ENCODE results near the gene AUTS2.

Gene AUTS2

DNA sequence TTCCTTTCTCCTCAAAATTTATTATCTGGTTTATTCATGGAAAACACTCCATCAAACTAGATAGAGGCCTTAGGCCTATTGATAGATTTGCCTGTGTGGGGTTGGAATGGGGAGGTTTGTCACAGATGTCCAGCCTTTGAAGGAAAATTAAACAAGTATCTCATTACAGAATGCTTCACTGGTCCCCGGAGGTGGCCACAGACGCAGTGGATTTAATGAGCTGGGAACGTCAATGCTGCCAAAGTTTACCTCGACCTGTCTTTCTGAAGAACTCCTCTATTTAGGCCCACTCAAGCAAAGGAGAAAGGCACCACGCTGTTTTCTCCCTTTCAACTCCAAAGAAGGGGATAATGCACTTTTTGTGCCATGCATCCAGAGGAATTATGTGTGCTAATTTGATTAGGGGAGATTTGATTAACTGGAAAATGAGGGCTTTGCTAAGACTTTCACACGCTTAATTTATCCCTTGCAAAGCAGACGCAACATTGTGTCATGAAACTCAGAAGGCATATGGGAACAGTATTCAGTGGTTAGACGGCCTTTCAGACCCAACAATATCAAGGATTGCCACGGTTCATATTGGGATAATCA is 974.9 kb downstream of the AUTS2 start:
- no peak for DNase-seq (ENCODE audit: low read depth, low spot score)

DNA sequence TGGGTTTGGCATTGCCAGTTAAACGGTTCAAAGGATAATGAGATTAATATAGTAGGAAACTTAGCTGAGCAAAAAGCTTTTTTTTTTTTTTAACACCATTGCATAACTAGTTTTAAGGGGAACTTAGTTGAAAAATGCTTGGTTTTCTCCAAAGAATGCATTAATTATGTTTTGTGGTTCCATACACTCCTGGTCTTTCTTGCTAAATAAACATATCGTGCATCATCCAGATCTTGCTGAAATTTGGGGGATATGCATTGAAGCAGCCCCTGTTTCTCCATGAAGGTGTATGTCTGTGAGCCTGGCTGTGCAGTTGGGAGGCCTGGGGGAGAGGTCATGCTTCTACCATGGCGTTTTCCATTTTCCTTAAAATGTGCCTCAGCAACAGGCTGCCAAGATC is 975.4 kb downstream of the AUTS2 start:
- DNase-seq (ENCODE audit: low read depth, low spot score): no peak

DNA sequence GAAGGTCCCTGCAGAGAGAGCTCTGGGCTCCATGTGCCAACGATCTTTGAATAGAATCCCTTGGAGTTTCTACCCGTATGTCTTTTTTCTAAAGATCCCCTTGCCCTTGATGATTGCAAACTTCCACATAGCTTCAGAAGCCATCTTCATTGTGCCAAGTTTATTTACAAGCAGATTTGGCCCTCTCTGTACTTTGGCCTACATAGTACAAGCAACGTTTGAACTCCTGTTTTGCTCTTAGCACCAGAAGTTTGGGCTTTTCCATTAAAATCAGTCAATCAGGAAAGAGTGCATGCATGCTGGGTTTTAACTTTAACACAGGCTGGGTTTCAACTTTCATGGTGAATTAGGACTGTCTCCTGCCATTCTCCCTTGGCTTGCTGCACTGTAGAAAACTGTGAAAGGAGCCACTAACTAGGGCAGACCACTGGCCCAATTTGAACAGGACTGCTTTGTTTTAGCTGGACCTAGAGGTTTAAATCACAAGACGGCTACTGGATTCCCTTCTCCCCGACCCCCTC is 976.1 kb downstream of the AUTS2 start:
- no peak for DNase-seq (ENCODE audit: low read depth, low spot score)

DNA sequence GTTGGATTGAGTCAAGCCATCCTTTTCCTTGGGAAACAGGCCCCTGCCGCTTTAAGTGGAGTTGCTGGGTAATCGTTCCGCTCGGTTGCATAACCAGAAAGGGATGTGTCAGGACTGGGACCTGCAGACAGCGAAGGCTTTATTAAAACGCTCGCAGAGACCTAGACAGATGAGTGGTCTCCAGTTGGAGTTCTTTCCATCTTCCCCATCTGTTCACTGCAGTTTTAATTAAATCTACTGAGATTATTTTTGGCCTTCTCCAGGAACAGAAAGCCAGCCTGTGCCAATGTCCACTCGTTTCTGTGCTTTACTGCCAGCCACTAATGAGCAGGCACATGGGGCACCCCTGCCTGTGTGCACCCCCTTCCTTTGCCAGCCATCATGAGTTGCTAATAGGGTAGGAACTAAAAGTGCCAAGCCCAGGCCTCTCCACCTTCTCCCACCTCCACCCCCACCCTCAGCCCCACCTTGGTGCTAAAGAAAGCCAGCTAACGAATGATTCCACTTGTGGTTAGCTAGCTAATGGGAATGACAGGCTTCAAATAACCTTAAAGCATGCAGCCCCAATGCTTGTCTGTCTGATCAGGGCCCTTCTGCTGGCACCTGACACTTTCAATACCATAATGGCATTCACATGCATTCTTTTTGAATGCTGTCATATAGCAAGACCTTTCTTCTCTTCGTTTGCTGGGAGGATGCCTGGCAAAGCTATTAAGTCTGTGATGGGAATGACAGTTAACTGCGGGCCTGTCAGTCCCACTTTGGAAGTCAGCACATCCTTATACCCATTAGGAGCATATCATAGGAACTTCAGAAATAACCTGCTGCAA is 976.9 kb downstream of the AUTS2 start:
- DNase-seq (ENCODE audit: low read depth, low spot score): no peak

DNA sequence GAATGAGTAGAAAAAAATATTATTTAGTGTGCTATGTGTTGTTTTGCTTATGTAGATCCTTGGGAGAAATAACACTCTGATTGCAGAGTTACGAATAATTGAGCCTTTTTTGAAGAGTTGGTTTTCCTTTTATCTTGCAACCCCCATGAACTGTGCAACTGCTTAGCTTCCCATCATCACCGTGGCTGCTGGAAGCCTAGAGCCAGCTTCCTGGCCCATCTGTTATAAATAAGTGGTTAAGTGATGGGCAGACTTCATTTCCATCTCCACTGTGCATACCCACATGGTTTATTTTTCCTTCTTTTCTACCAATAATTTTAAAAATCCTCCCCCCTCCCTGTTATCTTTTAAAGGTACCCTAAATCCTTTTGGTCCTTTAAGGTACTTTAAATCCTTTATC is 978.8 kb downstream of the AUTS2 start:
- DNase-seq (ENCODE audit: low read depth, low spot score): no peak

DNA sequence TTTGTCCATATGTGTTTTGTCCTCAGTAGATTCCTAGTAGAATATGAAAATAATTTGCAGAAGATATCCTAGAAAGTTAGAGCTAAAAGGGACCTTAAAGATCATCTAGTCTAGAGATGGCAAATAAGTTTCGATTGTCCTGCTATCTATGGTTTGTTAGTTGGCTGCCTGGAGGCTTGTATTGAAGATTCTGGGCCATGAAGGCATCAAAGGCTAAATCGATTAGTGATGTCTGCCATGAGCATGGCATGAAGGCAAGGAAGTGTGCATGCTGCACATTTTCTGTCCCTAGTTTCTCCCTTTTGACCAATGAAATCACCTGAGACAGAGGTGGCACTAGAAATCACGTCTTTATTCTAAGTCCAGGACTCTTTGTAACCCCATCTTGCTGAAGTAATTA is 979.9 kb downstream of the AUTS2 start:
- DNase-seq (ENCODE audit: low read depth, low spot score): no peak

DNA sequence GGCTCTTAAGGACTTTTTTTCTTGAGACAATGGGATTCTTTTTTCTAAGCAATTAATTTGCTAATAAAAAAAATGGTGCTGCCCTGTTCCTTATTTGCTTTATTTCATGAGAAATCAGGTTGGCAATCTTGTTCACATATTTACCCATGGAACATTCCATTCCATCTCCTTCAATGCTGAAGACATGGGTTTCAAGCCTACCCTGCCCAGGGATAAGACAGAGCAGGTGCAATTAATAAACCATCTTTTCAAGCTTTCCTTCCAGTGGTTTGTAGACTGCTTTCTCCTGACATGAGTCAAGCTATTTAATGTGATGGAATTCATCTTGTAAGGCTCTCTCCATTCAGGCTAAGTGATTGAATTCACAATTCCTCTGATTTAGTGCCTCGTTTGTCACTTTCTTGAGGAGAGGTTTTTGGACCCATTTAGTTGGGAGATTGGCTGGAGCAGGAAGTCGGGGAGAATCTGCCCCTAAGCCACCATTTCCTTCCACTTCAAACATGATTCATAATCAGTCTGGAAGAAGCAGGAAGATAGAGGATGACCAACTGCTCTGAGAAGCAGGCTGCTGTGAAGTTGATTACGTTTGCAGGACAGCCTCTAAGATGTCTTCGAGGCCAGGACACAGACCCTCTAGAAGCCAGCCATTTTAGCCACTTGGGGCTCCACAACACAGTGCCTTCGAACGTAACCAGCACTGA is 981.3 kb downstream of the AUTS2 start:
- no peak for DNase-seq (ENCODE audit: low read depth, low spot score)

DNA sequence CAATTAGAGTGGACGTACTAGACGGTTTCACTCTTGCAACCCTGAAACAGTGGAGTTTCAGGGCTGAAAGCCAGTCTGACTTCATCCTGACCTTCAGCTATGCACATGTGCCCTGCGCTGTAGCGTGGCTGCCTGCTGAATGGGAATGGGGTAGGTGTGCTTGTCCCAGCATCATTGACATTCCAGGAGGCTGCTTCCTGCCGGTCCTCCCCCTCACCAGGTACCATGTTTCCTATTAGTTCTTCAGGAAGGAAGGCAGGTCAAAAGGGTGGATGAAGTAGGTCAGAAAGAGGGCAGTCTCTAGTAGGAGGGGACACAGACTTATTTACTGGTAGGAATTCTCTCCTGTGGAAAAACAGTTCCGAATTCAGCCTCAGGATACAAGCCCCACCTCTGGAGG is 981.9 kb downstream of the AUTS2 start:
- DNase-seq (ENCODE audit: low read depth, low spot score): no peak

DNA sequence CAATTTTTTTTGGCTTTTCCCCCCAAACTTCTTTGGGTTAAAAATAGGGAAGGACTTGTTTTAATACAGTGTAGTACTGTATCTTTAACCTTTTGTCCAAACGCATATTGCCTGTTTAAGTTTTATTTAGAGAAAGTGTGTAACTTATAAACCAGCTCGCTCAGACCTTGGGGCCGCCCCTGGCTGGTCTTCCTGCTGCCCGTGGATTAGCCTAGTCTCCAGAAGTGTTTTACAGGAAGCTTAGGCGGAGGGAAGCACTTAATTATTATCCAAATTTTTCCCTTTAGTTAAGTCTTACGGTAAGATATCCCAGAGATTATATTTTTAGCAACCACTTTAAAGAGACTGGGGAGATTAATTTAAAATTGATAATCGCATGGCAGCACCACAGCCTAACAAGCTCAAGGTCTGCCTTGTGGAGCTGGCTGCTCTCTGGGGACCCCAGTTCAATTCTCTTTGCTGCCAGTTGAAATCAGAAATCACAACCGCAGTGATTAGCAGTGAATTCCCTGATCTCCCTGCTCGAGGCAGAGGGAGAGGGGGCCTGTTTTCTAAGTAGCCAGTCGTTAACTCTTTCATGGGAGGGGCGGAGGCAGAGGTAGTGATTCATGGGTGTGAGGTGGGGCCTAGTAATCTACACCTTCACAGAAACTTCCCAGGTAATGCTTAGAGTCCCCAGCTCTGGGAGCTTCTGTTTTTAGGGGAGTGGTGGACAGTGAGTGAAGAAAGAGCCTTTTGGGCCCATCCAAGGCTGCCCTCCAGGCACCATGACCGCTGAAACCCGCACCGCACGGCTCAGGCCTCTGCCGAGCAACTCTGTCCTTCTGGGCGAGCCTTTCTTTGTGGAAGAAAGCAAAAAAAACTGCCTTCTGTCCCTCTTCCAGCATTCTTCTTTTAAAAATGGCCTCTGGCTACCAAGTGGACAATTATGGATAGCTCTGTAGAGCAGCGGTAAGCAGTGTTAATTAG is 984.9 kb downstream of the AUTS2 start:
- DNase-seq (ENCODE audit: low read depth, low spot score): peak; percentile 50

DNA sequence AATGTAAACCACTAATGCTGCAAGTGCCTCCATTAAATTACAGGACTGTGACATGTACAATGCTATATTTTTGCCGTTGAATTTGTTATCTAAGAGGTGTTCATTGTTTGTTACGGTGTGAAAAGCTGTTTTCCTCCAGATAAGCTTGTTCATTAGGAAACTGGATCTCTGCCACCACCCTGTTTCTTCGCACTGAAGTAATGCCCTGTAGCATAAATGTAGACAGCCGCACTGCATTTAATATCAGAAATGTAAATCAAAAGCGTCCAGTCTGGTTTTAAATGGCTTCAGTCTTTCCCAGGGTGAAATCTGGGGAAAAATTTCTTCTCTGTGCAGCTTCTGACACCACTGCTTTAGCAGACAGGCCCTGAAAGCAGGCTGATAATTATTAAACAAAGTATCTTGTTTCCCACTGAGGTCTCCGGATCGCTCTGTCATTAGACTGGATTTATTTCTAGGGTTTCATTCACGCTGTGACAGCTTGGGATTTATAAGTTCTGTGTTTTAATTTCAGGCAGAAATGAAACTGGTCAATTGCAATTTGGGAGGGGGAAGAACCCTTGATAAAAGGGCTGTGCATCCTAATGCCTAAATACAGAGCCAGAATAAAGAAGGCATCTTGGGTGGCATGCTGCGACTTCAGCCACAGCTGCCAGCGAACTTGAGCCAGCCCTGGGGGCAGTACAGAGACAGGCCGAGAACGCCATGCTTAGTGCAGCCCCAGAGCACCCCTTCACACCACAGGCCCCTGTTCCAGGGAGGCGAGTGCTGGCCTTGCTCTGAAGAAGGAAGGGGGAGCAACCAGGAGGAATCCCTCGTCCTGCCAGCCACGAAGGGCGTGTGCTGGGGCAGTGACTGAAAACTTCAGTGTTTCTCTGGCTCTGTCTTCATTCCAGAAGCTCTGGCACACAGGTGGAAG is 985.9 kb downstream of the AUTS2 start:
- DNase-seq (ENCODE audit: low read depth, low spot score): no peak

DNA sequence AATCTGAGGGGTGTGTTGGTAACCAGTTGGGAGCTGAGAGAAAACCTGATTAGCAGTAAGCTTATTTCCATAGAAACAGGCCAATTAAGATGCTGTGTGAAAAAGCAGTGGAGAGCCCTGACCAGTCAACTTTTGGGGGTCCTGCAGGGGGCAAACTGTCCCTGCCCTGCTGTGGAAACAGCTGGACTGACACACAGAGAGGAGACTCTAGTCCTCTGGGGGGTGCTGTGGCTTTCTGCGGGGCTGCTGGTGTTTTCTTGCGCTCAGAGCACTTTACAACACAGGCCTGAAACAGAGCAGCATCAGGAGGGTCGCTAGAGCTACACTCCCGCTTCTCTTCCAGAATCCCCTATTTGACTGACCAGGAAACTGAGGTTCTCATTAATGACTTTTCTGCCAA is 986.8 kb downstream of the AUTS2 start:
- DNase-seq (ENCODE audit: low read depth, low spot score): no peak

DNA sequence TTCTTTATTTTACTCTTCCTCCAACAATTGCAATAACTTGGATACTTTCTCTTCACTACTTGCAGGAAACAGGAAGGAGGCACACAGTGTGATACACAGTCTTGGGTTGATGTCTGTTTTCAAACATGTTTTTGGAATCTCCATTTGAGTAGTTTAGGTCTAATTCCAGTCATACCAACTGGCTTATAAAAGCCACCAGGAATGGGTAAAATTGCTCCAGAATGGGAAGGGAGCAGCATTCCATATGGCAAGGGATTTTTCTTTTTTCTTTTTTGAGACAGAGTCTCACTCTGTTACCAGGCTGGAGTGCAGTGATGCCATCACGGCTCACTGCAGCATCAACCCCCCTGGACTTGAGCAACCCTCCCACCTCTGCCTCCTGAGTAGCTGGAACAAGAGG is 988.5 kb downstream of the AUTS2 start:
- no peak for DNase-seq (ENCODE audit: low read depth, low spot score)

DNA sequence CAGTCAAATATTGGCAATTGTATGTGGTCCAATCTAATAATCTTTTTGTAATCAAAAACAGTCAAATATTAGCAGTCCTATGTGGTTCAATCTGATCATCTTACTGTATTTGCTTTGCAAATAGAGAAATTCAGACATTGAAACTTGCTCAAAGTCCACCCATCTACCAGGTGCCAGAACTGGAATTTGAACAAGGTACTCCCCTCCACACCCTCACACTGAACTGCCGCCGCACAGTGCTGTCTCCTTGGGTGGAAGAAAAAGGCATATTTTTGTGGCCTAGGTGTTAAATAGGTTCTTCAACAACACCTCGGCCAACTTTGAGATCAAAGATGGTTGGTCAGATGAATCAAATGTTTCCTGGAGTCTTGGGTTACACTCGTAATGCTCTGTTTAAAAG is 989.5 kb downstream of the AUTS2 start:
- no peak for DNase-seq (ENCODE audit: low read depth, low spot score)

DNA sequence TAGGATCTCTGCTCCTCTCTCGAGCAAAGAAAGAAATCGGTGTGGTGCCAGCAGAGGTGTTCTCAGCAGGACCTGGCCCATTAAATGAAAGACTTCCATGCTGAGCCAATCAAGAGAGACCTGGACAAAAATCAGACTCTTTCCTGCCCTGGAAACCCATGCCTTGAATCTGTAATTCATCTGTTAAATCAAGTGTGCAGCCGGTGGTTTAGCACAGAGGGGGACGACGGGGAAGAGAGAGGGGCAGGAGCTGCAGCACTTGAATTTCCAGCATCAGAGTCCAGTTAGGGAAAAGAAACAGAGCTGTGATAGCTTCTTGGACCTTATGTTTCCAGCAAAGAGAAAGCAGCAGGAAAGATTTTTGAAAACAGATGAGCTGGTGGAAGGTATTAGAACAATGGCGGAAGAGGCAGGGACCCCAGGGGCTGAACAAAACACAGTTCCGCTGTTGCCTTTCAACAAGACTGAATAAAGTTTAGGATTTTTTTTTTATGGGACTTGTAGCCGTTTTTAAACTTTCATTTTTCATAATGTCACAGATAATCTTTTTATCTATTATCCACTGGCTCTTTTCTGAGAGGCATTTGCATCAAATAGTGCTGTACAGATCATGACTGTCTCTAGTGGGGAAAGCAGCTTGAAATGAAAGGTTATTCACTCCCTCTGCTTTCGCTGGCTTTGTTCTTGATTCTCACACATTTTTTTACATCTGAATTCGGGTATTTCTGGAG is 990.1 kb downstream of the AUTS2 start:
- DNase-seq (ENCODE audit: low read depth, low spot score): no peak

DNA sequence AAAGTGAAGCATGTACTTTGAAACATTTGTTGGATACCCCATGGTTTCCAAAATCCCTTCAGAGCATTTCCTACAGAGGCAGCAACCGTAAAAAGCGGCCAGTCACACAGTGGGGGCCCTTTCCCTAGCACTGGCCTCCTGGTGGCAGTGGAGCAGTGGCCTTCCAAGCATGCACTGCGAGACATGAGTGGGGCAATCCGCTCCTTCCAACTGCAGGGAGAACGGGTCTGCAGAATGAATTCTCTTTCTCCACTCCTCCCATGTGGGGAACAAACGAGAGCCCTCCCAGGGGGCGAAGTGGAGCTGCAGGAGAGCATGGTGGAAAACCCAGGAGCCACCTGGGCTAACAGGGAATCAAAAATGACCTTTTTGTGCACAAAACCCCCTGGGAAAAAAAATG is 990.7 kb downstream of the AUTS2 start:
- no peak for DNase-seq (ENCODE audit: low read depth, low spot score)

DNA sequence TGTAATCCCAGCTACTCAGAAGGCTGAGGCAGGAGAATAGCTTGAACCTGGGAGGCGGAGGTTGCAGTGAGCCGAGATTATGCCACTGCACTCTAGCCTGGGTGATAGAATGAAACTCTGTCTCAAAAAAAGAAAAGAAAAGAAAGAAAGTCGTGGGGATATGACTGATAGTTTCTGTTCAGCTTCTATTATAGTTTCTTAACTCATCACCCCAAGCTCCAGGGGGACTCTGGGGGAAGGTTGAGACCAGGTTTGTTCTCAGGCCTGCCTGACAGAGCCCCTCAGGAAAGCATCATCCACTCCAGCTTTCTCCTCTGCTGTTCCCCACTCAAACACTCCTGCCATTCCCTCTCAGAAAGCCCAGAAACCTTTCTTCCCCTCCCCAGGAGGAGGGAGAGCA is 991.3 kb downstream of the AUTS2 start:
- no peak for DNase-seq (ENCODE audit: low read depth, low spot score)

DNA sequence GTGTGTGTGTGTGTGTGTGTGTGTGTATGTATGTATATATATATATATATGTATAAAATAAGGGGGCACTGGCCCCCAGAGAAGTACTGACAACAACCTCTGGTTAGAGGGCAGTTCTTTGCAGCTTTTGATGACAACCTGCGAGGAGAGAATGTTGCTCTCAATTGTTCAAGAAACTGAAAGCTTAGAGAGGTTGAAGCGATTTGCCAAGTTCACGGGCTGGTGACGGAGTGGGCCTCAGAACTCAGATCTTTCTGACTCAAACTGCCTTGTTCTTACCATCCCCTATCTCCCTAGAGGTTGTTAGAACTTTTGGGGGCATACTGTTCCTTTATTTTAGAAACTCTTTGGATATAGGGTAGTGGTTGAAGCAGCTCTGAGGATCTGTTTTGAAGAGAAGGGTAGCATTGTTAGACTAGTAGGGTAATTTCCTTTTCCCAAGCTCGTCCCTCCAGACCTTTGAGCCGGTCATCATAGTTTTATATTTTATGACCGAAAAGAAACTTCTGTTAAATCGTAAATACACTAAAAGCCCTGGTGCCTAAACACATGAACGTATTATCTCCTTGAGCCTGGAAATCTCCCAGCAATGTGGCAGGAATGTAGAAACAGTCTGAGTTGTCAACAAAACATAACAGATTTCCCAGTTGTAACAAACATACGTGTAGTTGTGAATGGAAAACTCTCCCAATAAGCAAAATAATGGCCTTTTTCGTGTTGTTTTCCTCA is 992.0 kb downstream of the AUTS2 start:
- DNase-seq (ENCODE audit: low read depth, low spot score): no peak

DNA sequence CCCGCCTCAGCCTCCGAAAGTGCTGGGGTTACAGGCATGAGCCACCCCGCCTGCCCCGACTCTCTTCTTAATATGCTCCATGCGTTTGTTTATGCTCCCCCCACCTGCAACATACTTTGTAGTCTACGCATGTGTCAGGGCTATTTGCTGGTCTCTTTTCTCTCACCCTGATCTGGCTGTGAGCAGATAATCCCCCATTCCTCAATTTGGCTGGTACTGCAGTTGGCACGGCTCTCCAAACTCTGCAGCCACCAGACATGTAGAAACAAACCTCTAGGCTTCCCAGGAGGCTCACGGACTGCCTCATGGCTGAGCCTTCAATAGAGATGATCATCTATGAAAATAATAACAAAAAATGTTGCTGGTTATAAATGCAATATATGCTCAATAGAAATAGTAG is 993.4 kb downstream of the AUTS2 start:
- DNase-seq (ENCODE audit: low read depth, low spot score): no peak

DNA sequence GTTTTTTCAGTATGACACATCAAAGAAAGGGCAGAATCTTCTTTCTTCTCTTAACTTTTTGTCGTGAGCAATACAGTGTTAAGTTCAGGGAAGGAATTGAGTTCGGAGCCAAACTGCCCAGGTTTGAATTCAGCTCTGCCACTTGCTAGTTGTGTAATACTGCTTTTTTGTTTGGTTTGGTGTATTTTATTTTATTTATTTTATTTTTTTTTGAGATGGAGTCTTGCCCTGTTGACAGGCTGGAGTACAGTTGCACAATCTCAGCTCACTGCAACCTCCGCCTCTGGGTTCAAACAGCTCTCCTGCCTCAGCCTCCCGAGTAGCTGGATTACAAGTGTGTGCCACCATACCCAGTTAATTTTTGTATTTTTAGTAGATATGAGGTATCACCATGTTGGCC is 993.9 kb downstream of the AUTS2 start:
- no peak for DNase-seq (ENCODE audit: low read depth, low spot score)
